OCI-LY3 (cell line): ENCODE data around the gene HELZ.

Experiments
- H2AFZ ChIP-seq: fragments of 200-600, 300-600 bp; shearing (Covaris generic); 2 replicates; pipeline ENCODE4 v1.6.0; 2014; ENCODE audit warnings: antibody characterized with exemption, low read depth, low read length
- H3K27ac ChIP-seq: fragments of 200-600, 300-600 bp; sonication (generic); 2 replicates; pipeline ENCODE4 v1.5.1; 2014; ENCODE audit warnings: mild to moderate bottlenecking, low read length, moderate library complexity, mixed read lengths
- H3K27me3 ChIP-seq: fragments of 200-600, 300-600 bp; sonication (generic); 2 replicates; pipeline ENCODE4 v1.6.1; 2014; ENCODE audit warnings: low read depth, low read length, mixed read lengths
- H3K36me3 ChIP-seq: fragments of 200-600, 300-600 bp; sonication (generic); replicated peaks from 2 replicates; pipeline ENCODE3; 2014; ENCODE audit warnings: low read depth, low read length, mixed read lengths
- H3K4me1 ChIP-seq: fragments of 300-600, 200-600 bp; sonication (generic); 2 replicates; pipeline ENCODE4 v1.6.1; 2014; ENCODE audit warnings: low read length, mixed read lengths
- H3K4me2 ChIP-seq: fragments of 200-600, 300-600 bp; sonication (generic); 2 replicates; pipeline ENCODE4 v1.6.1; 2014; ENCODE audit warnings: low read length, mixed read lengths
- H3K4me3 ChIP-seq: fragments of 300-600, 200-600 bp; sonication (generic); 2 replicates; pipeline ENCODE4 v1.5.1; 2014; ENCODE audit warnings: antibody characterized with exemption, mild to moderate bottlenecking, low read length, moderate library complexity
- H3K79me2 ChIP-seq: fragments of 300-600, 200-600 bp; shearing (Covaris generic); 2 replicates; pipeline ENCODE4 v1.6.1; 2014; ENCODE audit warnings: mild to moderate bottlenecking, low read length, mixed read lengths
- H3K9ac ChIP-seq: fragments of 300-600, 200-600 bp; shearing (Covaris generic); 2 replicates; pipeline ENCODE4 v1.6.0; 2014; ENCODE audit warnings: mild to moderate bottlenecking, low read length, moderate library complexity
- H3K9me3 ChIP-seq: fragments of 200-600, 300-600 bp; shearing (Covaris generic); 2 replicates; pipeline ENCODE4 v1.6.1; 2014; ENCODE audit warnings: low read length, mixed read lengths; ENCODE audit not compliant: insufficient read depth
- H4K20me1 ChIP-seq: fragments of 200-600, 300-600 bp; sonication (generic); 2 replicates; pipeline ENCODE4 v1.6.1; 2016; ENCODE audit warnings: low read length, mixed read lengths; ENCODE audit not compliant: insufficient read depth
- EZH2phosphoT487 ChIP-seq: fragments of 200-600 bp; shearing (Covaris generic); IDR thresholded peaks from 2 replicates; pipeline ENCODE4 v1.6.1; 2018; ENCODE audit warnings: antibody characterized with exemption, mixed run types, low read depth
- TF ChIP-seq, protein P1 (sequence below): fragments of 200-600, 300-600 bp; sonication (generic); IDR thresholded peaks from 2 replicates; pipeline ENCODE4 v1.5.1; 2014; ENCODE audit warnings: antibody characterized with exemption, low read length, low read depth

Gene HELZ

DNA sequence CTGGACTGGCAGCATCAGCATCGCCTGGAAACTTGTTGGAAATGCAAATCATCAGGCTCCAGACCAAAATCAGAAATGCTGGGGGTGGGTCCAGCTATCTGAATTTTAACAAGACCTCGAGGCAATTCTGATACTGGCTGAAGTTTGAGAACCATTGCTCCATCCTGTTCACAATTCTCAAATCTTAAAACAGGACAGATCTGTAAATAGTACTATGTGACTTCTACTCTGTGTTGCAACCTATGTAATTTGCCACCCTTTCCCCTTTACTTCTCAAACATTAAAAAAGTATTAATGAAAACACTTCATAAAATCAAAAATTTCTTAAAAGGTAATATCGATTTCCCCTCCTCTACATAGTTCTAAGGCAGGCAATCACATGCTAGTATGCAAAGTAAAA, 172.1 kb downstream of the HELZ start:
- no peaks in the 10 kb centered on the region for H3K27me3 ChIP-seq
- H3K4me3 ChIP-seq, result no peak overlapping the region
- no peaks in the 10 kb centered on the region for H4K20me1 ChIP-seq
- H3K36me3 ChIP-seq, result no peaks in the 10 kb centered on the region
- H3K79me2 ChIP-seq, result no peaks in the 10 kb centered on the region
- H3K9ac ChIP-seq, result no peak overlapping the region
- H2AFZ ChIP-seq, result no peak overlapping the region
- no peaks in the 10 kb centered on the region for H3K9me3 ChIP-seq
- H3K4me2 ChIP-seq, result no peak overlapping the region
- H3K4me1 ChIP-seq, result no peaks in the 10 kb centered on the region
- TF ChIP-seq, protein P1, sequence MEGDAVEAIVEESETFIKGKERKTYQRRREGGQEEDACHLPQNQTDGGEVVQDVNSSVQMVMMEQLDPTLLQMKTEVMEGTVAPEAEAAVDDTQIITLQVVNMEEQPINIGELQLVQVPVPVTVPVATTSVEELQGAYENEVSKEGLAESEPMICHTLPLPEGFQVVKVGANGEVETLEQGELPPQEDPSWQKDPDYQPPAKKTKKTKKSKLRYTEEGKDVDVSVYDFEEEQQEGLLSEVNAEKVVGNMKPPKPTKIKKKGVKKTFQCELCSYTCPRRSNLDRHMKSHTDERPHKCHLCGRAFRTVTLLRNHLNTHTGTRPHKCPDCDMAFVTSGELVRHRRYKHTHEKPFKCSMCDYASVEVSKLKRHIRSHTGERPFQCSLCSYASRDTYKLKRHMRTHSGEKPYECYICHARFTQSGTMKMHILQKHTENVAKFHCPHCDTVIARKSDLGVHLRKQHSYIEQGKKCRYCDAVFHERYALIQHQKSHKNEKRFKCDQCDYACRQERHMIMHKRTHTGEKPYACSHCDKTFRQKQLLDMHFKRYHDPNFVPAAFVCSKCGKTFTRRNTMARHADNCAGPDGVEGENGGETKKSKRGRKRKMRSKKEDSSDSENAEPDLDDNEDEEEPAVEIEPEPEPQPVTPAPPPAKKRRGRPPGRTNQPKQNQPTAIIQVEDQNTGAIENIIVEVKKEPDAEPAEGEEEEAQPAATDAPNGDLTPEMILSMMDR, result no peak
- no peak for TF ChIP-seq EZH2phosphoT487
- H3K27ac ChIP-seq, result no peak overlapping the region

DNA sequence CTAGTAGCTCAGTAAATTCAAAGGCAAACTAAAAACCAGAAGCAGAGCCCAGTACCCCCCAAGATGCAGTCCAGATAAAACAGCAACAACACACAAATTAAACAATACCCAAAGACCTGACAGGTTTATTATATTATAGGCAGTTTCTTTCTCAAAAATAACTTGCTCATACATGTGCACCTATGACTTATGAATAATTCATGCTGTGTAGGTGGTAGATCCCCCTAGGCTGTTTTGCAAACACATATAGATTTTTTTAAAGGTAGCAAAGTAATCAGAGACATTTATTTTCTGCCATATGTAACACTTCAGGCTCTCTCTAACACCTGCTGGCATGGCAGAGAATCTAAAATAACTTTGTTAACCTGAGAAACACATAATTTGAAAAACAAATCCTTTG, 173.4 kb downstream of the HELZ start:
- Histone ChIP-seq H3K4me3 (no peak overlapping the region), H2AFZ (no peak overlapping the region), H3K79me2 (no peaks in the 10 kb centered on the region), H3K27me3 (no peaks in the 10 kb centered on the region), H3K36me3 (no peaks in the 10 kb centered on the region), H3K9me3 (no peaks in the 10 kb centered on the region), H3K9ac (no peak overlapping the region), H3K4me2 (no peak overlapping the region), H3K4me1 (no peaks in the 10 kb centered on the region), H4K20me1 (no peaks in the 10 kb centered on the region), H3K27ac (no peak overlapping the region)
- TF ChIP-seq, protein P1, result no peak
- no peak for TF ChIP-seq EZH2phosphoT487

DNA sequence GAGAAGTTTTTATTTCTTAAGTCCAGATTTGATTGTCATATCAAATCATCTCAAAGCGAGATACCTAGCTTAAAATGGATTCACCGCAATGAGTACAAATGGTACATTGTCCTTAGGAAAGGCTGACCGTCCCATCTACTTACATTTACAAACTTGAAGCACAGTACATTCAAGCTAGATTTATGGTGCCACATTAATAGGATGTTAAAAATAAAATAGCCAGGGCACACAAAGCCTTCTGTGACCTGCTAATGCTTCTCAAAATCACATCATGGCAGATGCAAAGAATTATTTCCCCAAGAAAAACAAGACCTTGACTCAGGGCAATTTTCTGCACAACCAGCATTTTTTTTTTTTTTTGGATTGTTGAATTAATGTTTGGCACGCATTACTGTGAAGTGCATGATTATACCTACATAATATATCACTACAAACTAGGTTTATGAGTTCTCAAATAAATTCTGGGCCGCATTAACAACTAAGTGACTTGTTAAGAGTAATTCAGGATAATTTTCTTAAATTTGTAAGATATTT, 175.3 kb downstream of the HELZ start:
- H3K27me3 ChIP-seq, result no peaks in the 10 kb centered on the region
- H3K9ac ChIP-seq, result no peak overlapping the region
- H3K36me3 ChIP-seq, result no peaks in the 10 kb centered on the region
- no peak overlapping the region for H2AFZ ChIP-seq
- no peak overlapping the region for H3K27ac ChIP-seq
- no peaks in the 10 kb centered on the region for H3K4me1 ChIP-seq
- no peak overlapping the region for H3K4me3 ChIP-seq
- H3K4me2 ChIP-seq, result no peak overlapping the region
- H3K9me3 ChIP-seq, result no peaks in the 10 kb centered on the region
- no peak for TF ChIP-seq EZH2phosphoT487
- TF ChIP-seq, protein P1, result no peak
- no peaks in the 10 kb centered on the region for H3K79me2 ChIP-seq
- H4K20me1 ChIP-seq, result no peaks in the 10 kb centered on the region

DNA sequence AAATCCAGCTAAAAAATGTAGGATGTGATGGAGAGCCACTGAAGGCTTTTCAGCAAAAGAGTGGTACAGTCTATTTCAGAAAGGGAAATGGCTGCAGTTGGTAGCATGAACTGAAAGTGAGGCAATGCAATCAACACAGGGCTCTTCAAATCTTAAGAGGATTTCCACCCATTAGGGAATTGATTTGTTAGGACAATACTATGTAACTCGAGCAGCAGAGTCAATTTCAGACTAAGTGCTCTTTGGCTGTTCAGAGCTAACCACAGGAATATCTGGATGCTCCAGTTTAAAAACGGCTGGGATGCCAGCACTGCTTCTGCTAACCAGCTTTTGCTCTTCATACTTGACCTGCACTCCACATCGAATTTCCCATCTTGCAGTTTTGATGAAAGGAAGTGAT, 176.0 kb downstream of the HELZ start:
- no peak overlapping the region for H3K4me2 ChIP-seq
- H3K79me2 ChIP-seq, result no peaks in the 10 kb centered on the region
- H3K9ac ChIP-seq, result no peak overlapping the region
- H4K20me1 ChIP-seq, result no peaks in the 10 kb centered on the region
- H3K36me3 ChIP-seq, result no peaks in the 10 kb centered on the region
- TF ChIP-seq, protein P1, result no peak
- no peak for TF ChIP-seq EZH2phosphoT487
- no peaks in the 10 kb centered on the region for H3K27me3 ChIP-seq
- H3K27ac ChIP-seq, result no peak overlapping the region
- no peaks in the 10 kb centered on the region for H3K4me1 ChIP-seq
- H3K4me3 ChIP-seq, result no peak overlapping the region
- H3K9me3 ChIP-seq, result no peaks in the 10 kb centered on the region
- no peak overlapping the region for H2AFZ ChIP-seq
